Suppressor macrophage (primary cell): ENCODE measurements around the gene ZNF235.
"Not testable (repeated sequence)": the region's sequence is repeated elsewhere in the genome, so short reads cannot be mapped to it uniquely, and the experiment has no call there.

Source experiments
- DNase-seq, 4 experiments: peaks; one replicate each; pipeline ENCODE4 v3.0.0-alpha.2; 2020 to 2022
- total RNA-seq, 17 experiments: gene quantifications; one replicate each; lab custom pipeline; 2026; ENCODE audit warnings: mixed read lengths in 6 of 17, inconsistent platforms in 3 of 17; lab: John Stamatoyannopoulos, UW

ZNF235 gene
- 2.6 to 12.8 (median 6.3) reads per million in 17 experiments for total RNA-seq

DNA sequence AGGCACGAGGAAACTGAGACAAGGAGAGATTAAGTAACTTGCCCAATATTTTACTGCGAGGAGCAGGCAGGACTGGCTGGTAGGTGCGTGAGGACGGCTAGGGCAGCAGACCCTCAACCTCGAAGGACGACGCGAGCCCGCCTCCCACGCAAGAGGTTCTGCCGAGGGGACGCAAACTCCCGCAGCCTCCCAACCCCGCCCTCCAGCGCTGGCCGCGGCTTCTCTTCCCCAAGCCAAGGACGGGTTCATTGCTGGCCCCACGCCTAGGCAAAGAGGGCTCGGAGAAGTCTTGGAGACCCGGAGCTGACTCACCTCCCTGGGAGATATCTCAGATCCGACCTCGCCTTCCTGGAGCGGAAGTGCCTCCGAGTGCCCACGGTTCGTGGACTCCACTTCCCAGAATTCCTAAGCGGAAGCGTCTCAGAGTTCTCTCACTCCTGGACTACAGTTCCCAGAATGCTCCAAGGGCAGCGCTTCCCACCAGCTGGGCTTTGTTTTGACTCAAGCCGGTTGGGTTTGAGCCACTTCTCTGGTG lies at the start of gene ZNF235:
TSS of gene ZNF235 (minus strand) at position 367 of the 535 bp plus-strand sequence. CDS start 1,621 bp downstream, outside the sequence.
- peak; percentile 90 to 96 (median 94) for DNase-seq

DNA sequence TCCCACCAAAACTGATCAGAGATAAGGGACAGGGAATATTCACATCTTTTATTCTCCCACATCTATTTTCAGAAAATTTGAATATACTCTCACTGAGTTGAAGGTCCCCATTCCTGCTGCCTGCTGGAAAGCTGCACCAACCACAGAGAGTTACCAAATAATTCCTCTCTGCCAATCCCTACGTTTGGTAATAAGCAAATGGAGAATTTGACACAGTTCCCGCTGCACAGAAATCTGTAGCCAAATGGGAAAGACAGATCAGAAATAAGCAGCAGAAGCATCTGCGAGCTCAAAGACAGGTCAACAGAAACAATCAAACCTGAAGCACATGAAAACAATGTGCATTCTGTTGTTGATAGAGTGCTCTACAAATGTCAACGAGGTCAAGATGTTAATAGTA lies 41.7 kb upstream of the ZNF235 start:
- DNase-seq, result no peak

DNA sequence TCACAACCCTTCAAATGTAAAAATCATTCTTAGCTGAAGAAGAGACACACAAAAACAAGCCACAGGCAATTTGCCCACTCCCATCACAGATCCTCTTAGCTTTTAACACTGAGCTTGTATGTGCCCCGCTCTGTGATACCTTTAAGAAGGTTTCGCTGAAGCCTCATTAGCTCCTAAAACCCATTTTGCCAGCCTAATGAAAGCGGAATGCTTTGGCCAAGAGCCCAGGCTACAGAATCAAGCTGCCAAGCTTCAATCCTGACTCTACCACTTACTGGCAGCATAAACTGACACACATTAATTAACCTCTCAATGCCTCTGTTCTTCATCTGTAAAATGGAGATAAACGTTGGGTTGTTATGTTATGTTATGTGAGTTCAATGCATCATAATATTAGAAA lies 41.1 kb upstream of the ZNF235 start:
- no peak for DNase-seq

DNA sequence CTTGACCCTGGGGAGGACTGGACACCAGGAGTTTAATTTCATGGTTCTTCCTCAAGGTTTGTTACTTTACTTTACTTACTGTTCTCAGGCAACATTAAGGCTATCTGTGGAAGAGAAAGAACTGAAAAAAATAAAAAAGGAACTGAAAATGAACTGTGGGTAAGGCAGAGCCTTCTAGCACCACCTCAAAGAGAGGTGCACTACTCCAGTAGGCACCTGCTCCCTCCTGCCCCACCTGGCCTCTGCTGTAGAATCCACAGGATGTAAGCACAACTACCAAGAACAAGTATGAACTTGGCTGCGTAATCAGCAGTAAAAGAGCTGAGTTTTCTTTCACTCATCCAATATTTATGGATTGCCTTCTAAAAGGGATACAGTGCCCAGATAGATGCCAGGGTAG lies 39.4 kb upstream of the ZNF235 start:
- no peak for DNase-seq

DNA sequence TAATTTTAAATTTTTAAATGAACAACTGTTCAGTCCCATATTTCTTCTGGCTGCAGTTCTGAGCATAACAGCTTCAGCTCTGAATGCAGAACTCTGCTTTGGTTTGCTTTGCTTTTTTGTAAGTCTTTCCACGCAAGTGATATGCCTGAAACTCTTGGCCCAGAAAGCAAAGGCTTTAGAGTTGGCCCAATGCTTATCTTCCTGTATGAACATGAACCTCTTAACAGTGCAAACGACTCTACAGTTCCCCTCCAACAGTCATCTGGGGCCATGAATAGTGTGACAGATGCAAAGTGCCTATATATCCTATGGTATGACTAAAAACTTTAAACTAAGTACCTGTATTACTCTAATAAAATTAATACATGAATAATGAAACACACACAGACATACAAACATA lies 37.0 kb upstream of the ZNF235 start:
- no peak for DNase-seq

DNA sequence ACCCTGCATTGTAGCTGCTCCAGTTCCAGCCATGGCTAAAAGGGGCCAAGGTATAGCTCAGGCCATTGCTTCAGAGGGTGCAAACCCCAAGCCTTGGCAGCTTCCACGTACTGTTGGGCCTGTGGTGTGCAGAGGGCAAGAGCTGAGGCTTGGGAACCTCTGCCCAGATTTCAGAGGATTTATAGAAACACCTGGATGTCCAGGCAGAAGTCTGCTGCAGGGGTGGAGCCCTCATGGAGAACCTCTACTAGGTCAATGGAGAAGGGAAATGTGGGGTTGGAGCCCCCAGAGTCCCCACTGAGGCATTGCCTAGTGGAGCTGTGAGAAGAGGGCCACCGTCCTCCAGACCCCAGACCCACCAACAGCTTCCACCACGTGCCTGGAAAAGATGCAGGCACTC lies 29.8 kb upstream of the ZNF235 start:
- not testable (repeated sequence) for DNase-seq

DNA sequence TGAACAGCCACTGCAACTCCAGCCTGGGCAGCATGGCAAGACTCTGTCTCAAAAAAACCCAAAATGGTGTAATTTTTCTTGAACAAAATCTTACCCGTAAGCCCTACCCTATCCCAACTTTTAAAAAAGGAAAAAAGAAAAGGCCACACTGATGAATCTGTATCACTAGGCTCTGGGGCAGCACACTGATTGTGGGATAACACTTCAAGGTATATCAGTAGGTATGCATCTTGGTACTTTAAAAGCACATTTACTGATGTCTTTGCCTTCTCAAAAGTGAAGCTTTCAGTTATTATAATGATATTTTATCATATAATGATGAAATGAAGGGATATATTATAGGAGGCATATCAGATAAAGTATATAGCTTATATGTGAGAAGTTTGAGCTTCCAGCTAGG lies 27.3 kb upstream of the ZNF235 start:
- DNase-seq, result no peak

DNA sequence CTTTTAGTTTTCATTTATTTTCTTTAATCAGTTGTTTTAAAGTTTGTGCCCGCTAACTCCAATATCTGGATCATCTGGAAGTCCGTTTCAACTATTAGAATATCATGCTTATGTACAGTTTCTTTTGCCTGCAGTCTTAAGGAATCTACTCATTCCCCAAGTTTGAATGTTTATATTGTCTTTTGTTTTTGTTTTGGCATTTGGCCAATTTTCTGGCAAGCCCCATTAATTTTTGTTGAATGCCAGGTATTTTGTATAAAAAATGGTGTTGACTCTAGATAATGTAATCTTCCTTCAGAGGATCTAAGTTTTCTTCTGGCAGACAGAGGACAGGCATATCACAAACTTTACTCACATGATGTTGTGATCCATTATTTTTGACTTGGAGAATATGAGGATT lies 11.1 kb upstream of the ZNF235 start:
- no peak for DNase-seq

DNA sequence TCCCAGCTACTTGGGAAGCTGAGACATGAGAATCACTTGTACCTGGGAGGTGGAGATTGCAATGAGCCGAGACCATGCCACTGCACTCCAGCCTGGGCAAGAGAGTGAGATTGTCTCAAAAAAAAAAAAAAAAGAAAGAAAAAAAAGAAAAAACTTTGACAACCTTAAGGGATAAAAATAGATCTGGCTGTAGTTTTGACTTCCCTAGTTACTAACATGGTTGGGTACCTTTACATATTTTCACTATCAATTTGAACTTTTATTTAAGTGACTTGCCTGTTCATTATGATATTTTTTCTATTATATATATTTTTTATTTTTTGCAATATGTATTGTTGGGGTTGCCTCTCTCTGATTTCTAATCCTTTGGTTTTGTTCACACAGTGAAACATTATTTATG lies 8.4 kb upstream of the ZNF235 start:
- no peak for DNase-seq

DNA sequence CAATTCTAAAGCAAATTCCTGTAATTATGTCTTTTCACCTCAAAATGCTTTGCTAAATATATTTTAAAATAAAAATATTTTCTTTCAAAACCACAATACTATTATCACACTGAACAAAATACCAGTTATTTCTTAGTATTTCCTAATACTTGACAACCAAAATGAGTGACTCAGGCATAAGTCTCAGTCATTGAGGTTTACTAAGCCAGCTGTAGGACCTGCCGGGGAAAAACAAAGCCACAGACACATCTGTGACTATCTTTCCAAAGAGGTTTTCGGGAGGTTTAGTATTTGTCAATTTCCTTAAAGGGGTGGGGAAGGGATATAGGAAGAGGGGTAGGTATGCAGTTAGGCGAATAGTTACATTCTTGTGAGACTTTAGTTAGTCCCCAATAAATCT lies 3.2 kb upstream of the ZNF235 start:
- no peak for DNase-seq

DNA sequence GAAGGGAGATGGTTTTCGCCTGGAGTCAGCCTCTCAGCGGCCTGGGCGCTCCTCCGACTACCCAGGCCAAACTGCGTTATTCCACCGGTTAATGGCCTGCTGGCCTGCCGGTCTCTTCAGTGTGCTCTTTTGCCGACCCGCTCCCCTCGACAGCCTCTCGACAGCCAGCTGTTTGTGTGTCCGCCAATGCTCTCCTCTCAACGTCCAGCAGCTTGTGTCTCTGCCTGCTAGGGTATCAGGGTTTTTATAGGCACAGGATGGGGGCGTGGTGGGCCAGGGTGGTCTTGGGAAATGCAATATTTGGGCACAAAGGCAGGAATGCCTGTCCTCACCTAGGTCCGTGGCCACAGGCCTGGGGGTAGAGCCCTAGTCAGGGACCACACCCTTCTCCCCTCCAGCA lies 1.5 kb upstream of the ZNF235 start:
- DNase-seq, result no peak

DNA sequence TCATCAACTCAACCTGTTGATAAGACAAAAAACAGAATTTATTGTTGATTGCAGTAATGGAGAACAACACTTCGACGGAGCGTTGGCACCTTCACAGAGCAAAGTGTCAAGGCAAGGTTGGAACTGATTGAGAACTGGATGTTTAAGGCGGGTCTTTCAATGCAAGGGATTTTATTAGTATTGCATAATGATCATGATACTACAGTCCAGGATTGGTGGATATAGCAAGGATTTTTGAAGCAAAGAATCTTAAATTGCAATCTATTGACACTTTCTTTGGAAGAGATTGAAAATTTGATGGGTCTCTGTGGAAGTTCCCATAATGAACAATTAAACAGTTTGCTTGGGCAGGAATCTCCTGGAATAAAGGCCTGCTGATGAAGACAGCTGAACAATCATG lies 632 bp upstream of the ZNF235 start:
- no peak for DNase-seq

DNA sequence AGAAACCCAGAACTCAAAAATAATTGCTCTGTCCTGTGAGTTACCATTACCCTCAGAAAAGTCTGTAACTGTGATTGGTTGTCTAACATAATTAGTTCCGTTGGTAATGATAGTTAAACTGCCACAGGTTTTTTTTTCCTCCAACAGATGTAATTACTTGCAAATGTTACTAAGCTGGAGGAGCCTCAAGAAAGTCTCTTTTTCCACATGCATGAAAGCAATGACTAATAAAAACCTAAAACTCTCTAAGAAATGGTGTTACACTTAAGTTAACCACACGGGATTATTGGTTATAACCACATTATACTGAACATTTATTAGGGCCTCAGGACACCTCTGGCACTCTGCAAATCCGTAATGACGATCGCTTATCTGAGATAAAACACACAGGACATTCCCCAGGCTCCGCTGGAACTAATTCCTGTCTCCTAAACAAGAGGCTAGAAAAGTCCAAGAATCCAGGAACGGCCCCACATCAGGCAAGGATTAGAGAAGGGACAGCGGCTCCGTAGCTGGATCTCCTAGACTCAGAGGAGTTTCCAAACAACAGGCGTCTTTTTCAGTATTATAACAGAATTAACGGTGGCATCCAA lies 753 bp downstream of the ZNF235 start:
- peak; percentile 2 to 19 (median 6) for DNase-seq

DNA sequence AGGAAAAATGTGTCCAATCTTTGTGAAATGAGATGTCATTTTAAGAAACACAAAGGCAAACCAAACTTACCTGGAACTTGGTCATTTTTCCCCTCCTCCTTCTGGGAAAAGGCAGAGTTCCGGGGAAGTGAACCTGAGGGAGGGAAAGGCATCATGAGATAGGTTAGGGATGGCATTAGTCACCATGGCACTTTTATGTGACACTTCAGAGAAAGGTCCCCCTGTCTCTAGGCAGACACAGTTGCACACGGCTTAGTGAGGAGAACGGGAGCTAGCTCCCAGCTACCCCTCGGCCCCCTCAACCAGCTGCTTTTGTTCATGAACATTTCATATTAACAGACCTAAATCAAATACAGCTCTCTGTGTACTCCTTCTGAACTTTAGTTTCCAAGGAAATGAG lies 1.5 kb downstream of the ZNF235 start:
- no peak for DNase-seq

DNA sequence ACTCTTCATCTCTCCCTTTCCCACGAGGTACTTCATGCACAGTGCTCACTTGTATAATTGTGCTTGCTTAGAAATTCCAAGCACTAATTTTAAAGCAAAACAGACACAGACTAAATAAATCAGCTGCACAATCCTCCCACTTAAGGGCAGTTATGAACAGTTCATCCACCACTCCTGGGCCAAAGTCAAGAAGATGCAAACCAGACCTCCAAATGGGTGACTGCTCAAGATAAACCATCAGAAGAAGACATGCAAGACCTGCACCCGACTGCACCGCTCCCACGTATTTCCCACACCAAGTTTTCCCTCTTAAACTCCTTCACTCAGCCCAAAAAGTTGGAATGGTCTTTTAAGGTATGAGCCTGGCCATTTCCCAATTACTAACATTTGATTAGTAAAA lies 19.9 kb downstream of the ZNF235 start:
- no peak for DNase-seq

DNA sequence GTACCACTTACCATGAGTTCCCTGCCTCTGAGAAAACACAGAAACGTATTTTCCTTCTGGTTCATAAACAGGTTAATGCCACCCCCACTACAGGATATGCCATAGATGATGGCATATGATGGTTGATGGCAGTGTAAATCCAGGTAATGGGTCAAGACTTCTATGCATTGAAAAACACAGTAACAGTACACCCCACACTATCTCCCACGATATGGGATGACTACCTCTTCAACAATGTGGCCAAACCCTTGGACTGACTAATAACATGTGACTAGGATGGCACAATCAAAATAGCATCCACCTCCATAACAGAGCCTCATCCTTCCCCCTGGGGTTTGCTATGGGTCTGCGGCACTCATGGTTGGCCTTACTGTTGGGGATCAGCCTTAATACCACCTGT lies 22.0 kb downstream of the ZNF235 start:
- DNase-seq, result no peak

DNA sequence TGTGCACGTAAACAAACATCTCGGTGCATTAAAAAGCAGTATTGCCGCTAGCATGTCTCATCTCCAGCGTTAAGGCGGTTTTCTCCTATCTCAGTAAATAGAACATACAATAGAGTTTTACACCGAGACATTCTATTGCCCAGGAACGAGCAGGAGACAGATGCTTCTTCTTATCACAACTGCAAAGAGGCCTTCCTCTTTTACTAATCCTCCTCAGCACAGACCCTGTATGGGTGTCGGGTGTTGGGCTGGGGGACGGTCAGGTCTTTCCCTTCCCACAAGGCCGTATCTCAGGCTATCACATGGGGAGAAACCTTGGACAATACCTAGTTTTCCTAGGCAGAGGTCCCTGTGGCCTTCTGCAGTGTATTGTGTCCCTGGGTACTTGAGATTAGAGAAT lies 23.9 kb downstream of the ZNF235 start:
- DNase-seq, result no peak

DNA sequence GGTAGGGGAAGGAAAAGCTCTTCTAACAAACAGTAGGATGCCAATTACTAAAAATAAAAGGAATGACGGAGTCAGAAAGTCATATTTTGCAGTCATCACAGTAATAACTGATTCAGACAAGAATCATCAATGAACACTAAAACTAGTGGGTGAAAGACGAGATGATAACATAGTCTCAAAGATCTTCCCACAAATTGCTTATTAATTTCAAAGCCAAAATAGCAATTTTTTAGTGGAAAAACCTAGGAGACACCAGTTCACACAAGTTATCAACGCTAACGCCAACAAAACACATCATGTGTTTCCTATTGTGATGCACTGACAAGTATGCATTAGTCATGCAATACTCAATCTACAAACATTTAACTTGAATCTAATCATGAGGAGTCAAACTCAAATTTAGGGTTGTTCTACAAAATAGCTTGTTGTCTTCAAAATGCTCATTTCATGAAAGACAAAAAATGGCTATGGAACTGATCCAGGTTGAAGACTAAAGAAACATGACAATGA lies 26.6 kb downstream of the ZNF235 start:
- DNase-seq, result no peak

DNA sequence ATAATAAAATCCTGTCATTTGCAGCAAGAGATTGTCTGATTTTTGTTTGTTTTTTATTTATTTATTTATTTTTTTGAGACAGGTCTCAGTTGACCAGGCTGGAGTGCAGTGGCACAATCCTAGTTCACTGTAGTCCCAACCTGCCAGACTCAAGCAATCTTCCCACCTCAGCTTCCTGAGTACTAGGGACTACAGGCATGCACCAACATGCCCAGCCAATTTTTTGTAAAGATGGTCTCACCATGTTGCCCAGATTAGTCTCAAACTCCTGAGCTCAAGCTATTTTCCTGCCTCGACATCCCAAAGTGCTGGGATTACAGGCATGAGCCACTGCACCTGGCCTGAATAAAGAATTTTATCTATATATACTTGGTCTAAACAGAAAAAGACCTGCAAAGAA lies 27.5 kb downstream of the ZNF235 start:
- DNase-seq, result no peak

DNA sequence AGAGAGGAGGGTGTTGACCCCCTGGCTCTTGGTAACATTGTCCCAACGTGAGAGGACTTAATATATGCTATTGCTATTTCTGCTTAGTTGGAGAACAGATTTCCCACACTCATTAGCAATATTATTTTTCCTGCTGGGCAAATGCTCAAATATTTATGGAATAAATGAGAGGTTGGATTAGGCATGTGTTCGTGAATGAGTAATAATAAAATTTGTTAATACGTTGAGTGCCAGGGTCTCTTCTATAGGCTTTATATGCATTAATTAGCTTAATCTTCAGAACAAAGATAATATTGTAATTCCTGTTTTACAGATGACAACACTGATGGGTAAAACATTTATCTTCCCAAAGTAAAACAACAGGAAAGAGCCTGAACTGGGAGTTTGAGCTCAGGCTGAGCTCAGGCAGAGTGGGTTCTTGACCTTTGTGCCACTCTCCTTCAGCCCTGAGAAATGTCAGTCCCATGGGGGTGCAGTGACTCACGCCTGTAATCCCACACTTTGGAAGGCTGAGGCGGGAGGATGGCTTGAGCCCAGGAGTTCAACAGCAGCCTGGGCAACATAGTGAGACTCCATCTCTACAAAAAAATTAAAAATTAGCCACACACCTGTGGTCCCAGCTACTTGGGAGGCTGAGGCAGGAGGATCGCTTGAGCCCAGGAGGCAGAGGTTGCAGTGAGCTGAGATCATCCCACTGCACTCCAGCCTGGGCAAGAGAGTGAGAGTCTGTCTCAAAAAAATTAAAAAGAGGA lies 44.0 kb downstream of the ZNF235 start:
- DNase-seq, result no peak

DNA sequence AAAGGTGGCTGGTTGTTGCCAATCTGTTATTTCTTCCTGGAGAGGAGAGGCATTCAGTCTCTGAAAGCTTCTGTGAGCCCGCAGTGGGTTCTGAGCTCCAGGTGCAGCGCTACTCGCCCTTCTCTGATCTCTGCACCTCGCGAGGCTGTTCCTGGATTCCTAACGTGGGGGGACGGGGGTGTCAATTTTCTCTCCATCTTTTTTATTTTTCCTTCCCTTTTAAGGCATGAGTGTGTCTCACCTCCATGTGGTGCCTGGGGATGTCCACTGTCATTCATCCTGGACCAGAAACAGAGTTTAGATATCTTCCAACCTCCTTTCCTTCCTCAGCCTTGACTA lies 44.5 kb downstream of the ZNF235 start:
- DNase-seq, result no peak

DNA sequence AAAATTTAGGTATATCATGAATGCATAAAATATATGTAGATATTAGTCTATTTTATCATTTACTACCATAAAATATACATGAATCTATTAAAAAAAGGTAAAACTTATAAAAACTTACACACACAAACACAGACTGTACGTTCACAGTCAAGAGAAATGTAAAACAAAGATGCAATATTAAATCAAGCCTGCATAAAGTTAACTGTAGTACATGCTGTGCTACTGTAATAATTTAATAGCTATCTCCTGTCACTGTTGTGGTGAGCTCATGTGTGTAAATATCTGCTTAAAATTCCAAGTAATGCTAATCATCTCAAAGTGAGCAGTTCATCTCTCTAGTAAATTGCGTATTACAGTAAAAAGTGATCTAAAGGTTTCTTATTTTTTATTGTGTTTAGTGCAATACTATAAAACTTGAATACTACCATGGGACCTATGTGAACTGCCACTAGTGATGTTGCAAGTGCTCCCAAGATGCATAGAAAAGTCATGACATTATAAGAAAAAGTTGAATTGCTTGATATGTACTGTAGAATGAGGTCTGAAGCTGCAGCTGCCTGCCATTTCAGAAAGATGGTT lies 45.9 kb downstream of the ZNF235 start:
- DNase-seq, result no peak

DNA sequence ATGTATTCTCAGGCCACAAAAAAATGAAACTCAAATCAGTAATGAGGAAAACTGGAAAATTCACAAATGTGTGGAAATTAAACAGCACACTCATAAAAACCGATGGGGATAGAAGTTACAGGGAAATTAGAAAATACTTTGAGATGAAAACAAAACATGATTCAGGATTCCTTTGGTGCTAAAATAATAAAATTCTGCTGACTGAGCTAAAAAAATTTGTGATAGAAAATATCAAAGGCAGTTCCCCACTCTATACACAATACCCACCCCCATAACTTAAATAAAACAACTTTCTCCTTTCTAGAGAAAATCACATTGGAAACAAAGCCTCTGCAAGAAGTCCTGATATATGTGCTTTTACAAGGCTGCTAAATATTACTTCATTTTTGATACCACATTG lies 46.7 kb downstream of the ZNF235 start:
- no peak for DNase-seq
